ENCODE data around the gene ITPK1. TPM values are rescaled to one million over a fixed set of nuclear protein-coding genes. Genes with fewer than 3 reads are reported as not detected.

The ITPK1 gene
- polyA plus RNA-seq, 1 of the 3 experiments (the other 2 are of a cell fraction), result 23.2 TPM

- TF ChIP-seq FOSL2 (IDR thresholded peaks at IDR 0.05; ENCODE audit: borderline replicate concordance, low read depth), result no peak
- no peak for TF ChIP-seq RAD21 (IDR thresholded peaks at IDR 0.05; ENCODE audit: low read length)
- TF ChIP-seq, protein P1, sequence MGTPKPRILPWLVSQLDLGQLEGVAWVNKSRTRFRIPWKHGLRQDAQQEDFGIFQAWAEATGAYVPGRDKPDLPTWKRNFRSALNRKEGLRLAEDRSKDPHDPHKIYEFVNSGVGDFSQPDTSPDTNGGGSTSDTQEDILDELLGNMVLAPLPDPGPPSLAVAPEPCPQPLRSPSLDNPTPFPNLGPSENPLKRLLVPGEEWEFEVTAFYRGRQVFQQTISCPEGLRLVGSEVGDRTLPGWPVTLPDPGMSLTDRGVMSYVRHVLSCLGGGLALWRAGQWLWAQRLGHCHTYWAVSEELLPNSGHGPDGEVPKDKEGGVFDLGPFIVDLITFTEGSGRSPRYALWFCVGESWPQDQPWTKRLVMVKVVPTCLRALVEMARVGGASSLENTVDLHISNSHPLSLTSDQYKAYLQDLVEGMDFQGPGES (IDR thresholded peaks at IDR 0.05; ENCODE audit: low read depth, low read length), result no peak
- TF ChIP-seq RCOR1 (IDR thresholded peaks at IDR 0.05; ENCODE audit: low read length), result no peak
- TF ChIP-seq, protein P2, sequence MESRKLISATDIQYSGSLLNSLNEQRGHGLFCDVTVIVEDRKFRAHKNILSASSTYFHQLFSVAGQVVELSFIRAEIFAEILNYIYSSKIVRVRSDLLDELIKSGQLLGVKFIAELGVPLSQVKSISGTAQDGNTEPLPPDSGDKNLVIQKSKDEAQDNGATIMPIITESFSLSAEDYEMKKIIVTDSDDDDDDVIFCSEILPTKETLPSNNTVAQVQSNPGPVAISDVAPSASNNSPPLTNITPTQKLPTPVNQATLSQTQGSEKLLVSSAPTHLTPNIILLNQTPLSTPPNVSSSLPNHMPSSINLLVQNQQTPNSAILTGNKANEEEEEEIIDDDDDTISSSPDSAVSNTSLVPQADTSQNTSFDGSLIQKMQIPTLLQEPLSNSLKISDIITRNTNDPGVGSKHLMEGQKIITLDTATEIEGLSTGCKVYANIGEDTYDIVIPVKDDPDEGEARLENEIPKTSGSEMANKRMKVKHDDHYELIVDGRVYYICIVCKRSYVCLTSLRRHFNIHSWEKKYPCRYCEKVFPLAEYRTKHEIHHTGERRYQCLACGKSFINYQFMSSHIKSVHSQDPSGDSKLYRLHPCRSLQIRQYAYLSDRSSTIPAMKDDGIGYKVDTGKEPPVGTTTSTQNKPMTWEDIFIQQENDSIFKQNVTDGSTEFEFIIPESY (IDR thresholded peaks at IDR 0.05; ENCODE audit: borderline replicate concordance, low read depth), result no peak
- TF ChIP-seq USF1 (IDR thresholded peaks at IDR 0.05; ENCODE audit: borderline replicate concordance, low read depth), result no peak
- TF ChIP-seq EZH2phosphoT487 (IDR thresholded peaks at IDR 0.05; ENCODE audit: borderline replicate concordance, low read depth), result no peak
Observed at GRCh38 chr14:92994942-92995341, 120.8 kb downstream of the ITPK1 start (continued).

- no peaks in the 10 kb centered on the region for H3F3A ChIP-seq (replicated peaks; ENCODE audit: insufficient read depth)
- peak overlapping the region in 1 of 2 experiments; percentile 36; a peak in 1 of 4 replicates for H3K27ac ChIP-seq (ENCODE audit: low read depth in 2 of 2, low read length in 1 of 2)
- CTCF ChIA-PET, result interaction anchor here (1.0 to 2.0 kb wide), 3 partner anchors 114 to 145 kb away, joined by 3 to 4 read pairs (median 4); no protein-coding TSS in a partner anchor
- H2AFZ ChIP-seq (ENCODE audit: low read depth), result no peak overlapping the region
- no peaks in the 10 kb centered on the region for H3K79me2 ChIP-seq (ENCODE audit: insufficient read depth)
- no peak for TF ChIP-seq FOXJ3 (CRISPR knock-in tag; IDR thresholded peaks at IDR 0.05)
- TF ChIP-seq ELF1 (IDR thresholded peaks at IDR 0.05), result no peak
- TF ChIP-seq MEF2A (IDR thresholded peaks at IDR 0.05; ENCODE audit: borderline replicate concordance, low read depth), result no peak
- no peak for TF ChIP-seq USF1 (IDR thresholded peaks at IDR 0.05; ENCODE audit: borderline replicate concordance, low read depth)
- TF ChIP-seq, protein P1 (IDR thresholded peaks at IDR 0.05; ENCODE audit: low read depth, low read length), result no peak
- peaks cover 3 to 79% of the 10 kb centered on the region in 2 experiments; a peak in 2 of 4 replicates for H3K4me1 ChIP-seq (ENCODE audit: control insufficient read depth in 1 of 2, insufficient read depth in 2 of 2, low read depth in 1 of 2, low read length in 1 of 2)
- WGBS (ENCODE audit: low lambda C conversion rate), result 97% methylated on average over 12 of the region's 12 CpGs
- H3K9me3 ChIP-seq, result no peaks in the 10 kb centered on the region
- H3K36me3 ChIP-seq (replicated peaks in 1 of 2; ENCODE audit: control insufficient read depth in 1 of 2, insufficient read depth in 2 of 2, low read length in 1 of 2), result peaks cover 0 to 6% of the 10 kb centered on the region in 2 experiments
- no peak overlapping the region for H3K4me2 ChIP-seq
- no peak overlapping the region for H3K4me3 ChIP-seq (ENCODE audit: low read depth in 2 of 2, low read length in 1 of 2)
- no peak for DNase-seq
- H3K9me2 ChIP-seq, result no peaks in the 10 kb centered on the region
- no peak overlapping the region for H3K9ac ChIP-seq
- no peaks in the 10 kb centered on the region for H3K27me3 ChIP-seq (ENCODE audit: insufficient read depth)
- no peaks in the 10 kb centered on the region for H4K20me1 ChIP-seq (ENCODE audit: insufficient read depth)
- POLR2A ChIA-PET, result no interaction called here
Observed at GRCh38 chr14:92994131-92994676, 121.5 kb downstream of the ITPK1 start.

Measured in SK-N-SH (cell line).